ENCODE data around the gene CCNL2.

The CCNL2 gene

GRCh38 chr1:1374929-1375662 is 24.0 kb downstream of the CCNL2 start, which contains the start of gene AURKAIP1:
Gene AURKAIP1, minus strand, starts transcription at chr1:1375207. Its CDS starts 451 bp downstream, at chr1:1374756.
- DNase-seq (ENCODE audit: low read depth in 1 of 2, low spot score in 1 of 2), result peak; percentile 99 to 100
- Histone ChIP-seq H3K27ac (replicated peaks) (peak within 1 kb of the TSS; percentile 91), H3K4me3 (replicated peaks; ENCODE audit: insufficient read depth, low read length) (peak within 1 kb of the TSS; percentile 98), H3K27me3 (ENCODE audit: insufficient read depth, poor library complexity, severe bottlenecking) (no peaks in the 10 kb centered on the region)
- TF ChIP-seq GABPA (IDR thresholded peaks at IDR 0.05; ENCODE audit: low read depth), result peak; percentile 99
- TF ChIP-seq REST (IDR thresholded peaks at IDR 0.05; ENCODE audit: insufficient replicate concordance, low read depth), result no peak
- no peak for TF ChIP-seq CTCF (IDR thresholded peaks at IDR 0.05; ENCODE audit: insufficient read depth, low read length)
- TF ChIP-seq POLR2AphosphoS5 (IDR thresholded peaks at IDR 0.05; ENCODE audit: low read depth), result peak; percentile 76
- peak; percentile 81; the same call in 1 of the 2 replicates for TF ChIP-seq SPI1 (IDR thresholded peaks at IDR 0.05; ENCODE audit: borderline replicate concordance, low read depth)

- Histone ChIP-seq H3K4me3 (replicated peaks; ENCODE audit: insufficient read depth, low read length) (peak overlapping the region; percentile 98), H3K27ac (replicated peaks) (peak overlapping the region; percentile 91), H3K27me3 (ENCODE audit: insufficient read depth, poor library complexity, severe bottlenecking) (no peaks in the 10 kb centered on the region)
- no peak for TF ChIP-seq SPI1 (IDR thresholded peaks at IDR 0.05; ENCODE audit: borderline replicate concordance, low read depth)
- no peak for TF ChIP-seq POLR2AphosphoS5 (IDR thresholded peaks at IDR 0.05; ENCODE audit: low read depth)
- no peak for TF ChIP-seq REST (IDR thresholded peaks at IDR 0.05; ENCODE audit: insufficient replicate concordance, low read depth)
- TF ChIP-seq CTCF (IDR thresholded peaks at IDR 0.05; ENCODE audit: insufficient read depth, low read length), result no peak
- TF ChIP-seq GABPA (IDR thresholded peaks at IDR 0.05; ENCODE audit: low read depth), result no peak
- peak; percentile 16 to 47 for DNase-seq (ENCODE audit: low read depth in 1 of 2, low spot score in 1 of 2)
These were observed 24.6 kb downstream of the CCNL2 start for GRCh38 chr1:1374589-1374928.

- no peak for TF ChIP-seq POLR2AphosphoS5 (IDR thresholded peaks at IDR 0.05; ENCODE audit: low read depth)
- no peak for TF ChIP-seq GABPA (IDR thresholded peaks at IDR 0.05; ENCODE audit: low read depth)
- no peak for TF ChIP-seq CTCF (IDR thresholded peaks at IDR 0.05; ENCODE audit: insufficient read depth, low read length)
- no peak for TF ChIP-seq REST (IDR thresholded peaks at IDR 0.05; ENCODE audit: insufficient replicate concordance, low read depth)
- no peak for TF ChIP-seq SPI1 (IDR thresholded peaks at IDR 0.05; ENCODE audit: borderline replicate concordance, low read depth)
- DNase-seq (ENCODE audit: low read depth in 1 of 2, low spot score in 1 of 2), result no peak
- peak overlapping the region; percentile 91 for H3K27ac ChIP-seq (replicated peaks)
- H3K27me3 ChIP-seq (ENCODE audit: insufficient read depth, poor library complexity, severe bottlenecking), result no peaks in the 10 kb centered on the region
- peak overlapping the region; percentile 98 for H3K4me3 ChIP-seq (replicated peaks; ENCODE audit: insufficient read depth, low read length)
These were observed 25.1 kb downstream of the CCNL2 start for GRCh38 chr1:1373815-1374588.

Measured in HL-60 (cell line).